Activated CD4-positive, alpha-beta T cell treated with anti-CD3 and anti-CD28 coated beads, Interleukin-2, Interleukin-4, amounts not matched to agents 100 ng/mL and 50 ng/mL, durations not matched to agents 16 hours and 8 hours (primary cell): ENCODE results near the gene SCARB1.
A peak's percentile ranks its signal among the peaks of the same experiment; 100 is the strongest.
"Not testable (repeated sequence)": the region's sequence is repeated elsewhere in the genome, so short reads cannot be mapped to it uniquely, and the experiment has no call there.

Experiments used
- DNase-seq: peaks from one replicate; pipeline ENCODE4 v3.0.0-alpha.2; 2020; ENCODE audit warnings: low spot score

The SCARB1 gene

GRCh38 chr12:124863416-124864325, at the start of gene SCARB1:
Gene SCARB1 (minus strand): TSS chr12:124863864. CDS start chr12:124863720, 144 bp downstream.
- peak; percentile 79 for DNase-seq

GRCh38 chr12:124912529-124913287, 49.0 kb upstream of the SCARB1 start:
- not testable (repeated sequence) for DNase-seq

- DNase-seq: not testable (repeated sequence)
Measured at GRCh38 chr12:124911521-124911920, 47.9 kb upstream of the SCARB1 start.

- no peak for DNase-seq
Measured at GRCh38 chr12:124910561-124911478, 47.2 kb upstream of the SCARB1 start.

GRCh38 chr12:124909831-124910560, 46.3 kb upstream of the SCARB1 start:
- DNase-seq: no peak

- peak; percentile 96 for DNase-seq
Measured at GRCh38 chr12:124906606-124907261, 43.1 kb upstream of the SCARB1 start.

GRCh38 chr12:124904306-124905098, 40.8 kb upstream of the SCARB1 start:
- DNase-seq: no peak

GRCh38 chr12:124902916-124903315, 39.3 kb upstream of the SCARB1 start:
- no peak for DNase-seq

GRCh38 chr12:124901003-124901402, 37.3 kb upstream of the SCARB1 start:
- no peak for DNase-seq

GRCh38 chr12:124900345-124900795, 36.7 kb upstream of the SCARB1 start:
- DNase-seq: not testable (repeated sequence)

- no peak for DNase-seq
Measured at GRCh38 chr12:124898923-124899294, 35.2 kb upstream of the SCARB1 start.

- DNase-seq: peak; percentile 85
Measured at GRCh38 chr12:124898200-124898922, 34.7 kb upstream of the SCARB1 start.

- DNase-seq: no peak
Measured at GRCh38 chr12:124896461-124896860, 32.8 kb upstream of the SCARB1 start.

GRCh38 chr12:124893792-124894516, 30.3 kb upstream of the SCARB1 start:
- DNase-seq: peak; percentile 53

GRCh38 chr12:124888260-124888659, 24.6 kb upstream of the SCARB1 start:
- DNase-seq: no peak

GRCh38 chr12:124887766-124888165, 24.1 kb upstream of the SCARB1 start:
- not testable (repeated sequence) for DNase-seq

- no peak for DNase-seq
Measured at GRCh38 chr12:124884587-124885438, 21.1 kb upstream of the SCARB1 start.
